OCI-LY7 (cell line): ENCODE measurements around the gene GALNT10. TPM values are rescaled to one million over a fixed set of nuclear protein-coding genes. Genes with fewer than 3 reads are reported as not detected.

Experiments
- BruUV-seq: library from RNA; stranded (reverse); fragments of 400-500 nt; replicated peaks from 2 replicates; lab custom pipeline; 2021; lab: Mats Ljungman, UMichigan
- CTCF ChIA-PET: fragments of 300-600 bp; sonication (Branson Sonifier 250); formaldehyde crosslinking; loops from one replicate; lab custom pipeline; 2022; ENCODE audit warnings: antibody characterized with exemption; ENCODE audit not compliant: unreplicated experiment; lab: Charles Lee
- POLR2A ChIA-PET: fragments of 300-600 bp; sonication (Branson Sonifier 250); formaldehyde crosslinking; loops from one replicate; lab custom pipeline; 2022; ENCODE audit warnings: antibody characterized with exemption; lab: Charles Lee
- DNase-seq: peaks from one replicate; pipeline ENCODE4 v3.0.0-alpha.2; 2015; ENCODE audit warnings: low spot score
- H2AFZ ChIP-seq: fragments of 200-600 bp; sonication (generic), shearing (Covaris generic); 2 replicates; pipeline ENCODE4 v1.6.1; 2014; ENCODE audit warnings: mild to moderate bottlenecking, antibody characterized with exemption, low read length, moderate library complexity
- H3K27ac ChIP-seq: fragments of 200-600 bp; sonication (generic); 2 replicates; pipeline ENCODE4 v1.5.1; 2014; ENCODE audit warnings: mixed run types, low read depth, mild to moderate bottlenecking, moderate library complexity, low read length, inconsistent platforms; ENCODE audit not compliant: poor library complexity, severe bottlenecking
- H3K36me3 ChIP-seq: fragments of 200-600 bp; sonication (generic); 2 replicates; pipeline ENCODE4 v1.6.1; 2014; ENCODE audit warnings: mild to moderate bottlenecking, antibody characterized with exemption, low read length, moderate library complexity, mixed read lengths; ENCODE audit not compliant: insufficient read depth
- H3K4me1 ChIP-seq: fragments of 200-600 bp; sonication (generic); 2 replicates; pipeline ENCODE4 v1.5.1; 2014; ENCODE audit warnings: mild to moderate bottlenecking, low read length; ENCODE audit not compliant: insufficient read depth, poor library complexity, severe bottlenecking
- H3K4me2 ChIP-seq: fragments of 200-600 bp; sonication (generic); 2 replicates; pipeline ENCODE4 v1.6.1; 2014; ENCODE audit warnings: mild to moderate bottlenecking, low read length
- H3K4me3 ChIP-seq: fragments of 200-600 bp; sonication (generic); 2 replicates; pipeline ENCODE4 v1.5.1; 2014; ENCODE audit warnings: mild to moderate bottlenecking, low read depth, low read length; ENCODE audit not compliant: poor library complexity, severe bottlenecking
- H3K79me2 ChIP-seq: fragments of 200-600 bp; sonication (generic); 2 replicates; pipeline ENCODE4 v1.6.1; 2016; ENCODE audit warnings: low read depth, mild to moderate bottlenecking, low read length, moderate library complexity, mixed read lengths; ENCODE audit not compliant: insufficient read depth
- H3K9me2 ChIP-seq: fragments of 200-600 bp; sonication (generic); 2 replicates; pipeline ENCODE4 v1.6.1; 2016; ENCODE audit warnings: mild to moderate bottlenecking, low read length, mixed read lengths; ENCODE audit not compliant: insufficient read depth
- H3K9me3 ChIP-seq: fragments of 200-600 bp; sonication (generic); 2 replicates; pipeline ENCODE4 v1.6.1; 2014; ENCODE audit warnings: mild to moderate bottlenecking, mixed run types, low read length, mixed read lengths
- H4K20me1 ChIP-seq: fragments of 200-600 bp; sonication (generic); 2 replicates; pipeline ENCODE4 v1.6.1; 2014; ENCODE audit warnings: mild to moderate bottlenecking, antibody characterized with exemption, low read length, moderate library complexity, mixed read lengths; ENCODE audit not compliant: insufficient read depth
- CTCF ChIP-seq: fragments of 200-600 bp; sonication (generic); conservative IDR thresholded peaks from 2 replicates; pipeline ENCODE4 v1.5.1; 2014; ENCODE audit warnings: mild to moderate bottlenecking, antibody characterized with exemption, low read length, moderate library complexity, mixed read lengths
- EZH2phosphoT487 ChIP-seq: fragments of 200-600 bp; sonication (generic); IDR thresholded peaks from 2 replicates; pipeline ENCODE4 v1.6.1; 2018; ENCODE audit warnings: low read depth, borderline replicate concordance, mild to moderate bottlenecking, mixed run types, antibody characterized with exemption, low read length, moderate library complexity, mixed read lengths
- intact Hi-C: fragments of 100-400 bp; cut with micrococcal nuclease; formaldehyde crosslinking; loops from one replicate; pipeline ENCODE4 v1.10.0; 2022; ENCODE audit not compliant: unreplicated experiment
- total RNA-seq, 2 experiments: library from RNA; depleted of rRNA in 1 of 2; stranded (reverse); fragments of >200 nt in 1 of 2; shearing (Covaris generic) in 1 of 2; gene quantifications; 2 replicates each; pipeline ENCODE4 v1.2.3, GENCODE V29; 2014 to 2022

The GALNT10 gene
- total RNA-seq, 2 experiments from 2014 or later, result 7.3 to 20.6 TPM

GRCh38 chr5:154267516-154267915 lies 77.0 kb downstream of the GALNT10 start:
- H3K4me3 ChIP-seq, result no peak overlapping the region
- no peak overlapping the region for H3K27ac ChIP-seq
- H3K9me3 ChIP-seq, result no peaks in the 10 kb centered on the region
- no peaks in the 10 kb centered on the region for H3K79me2 ChIP-seq
- no peak for TF ChIP-seq CTCF
- no peak for TF ChIP-seq EZH2phosphoT487
- intact Hi-C loops, result no loop called here
- no peaks in the 10 kb centered on the region for H4K20me1 ChIP-seq
- no peak for DNase-seq
- H3K9me2 ChIP-seq, result no peaks in the 10 kb centered on the region
- no peak overlapping the region for H3K4me2 ChIP-seq
- H3K4me1 ChIP-seq, result no peaks in the 10 kb centered on the region
- BruUV-seq, result no TSS peak
- H3K36me3 ChIP-seq, result no peaks in the 10 kb centered on the region
- H2AFZ ChIP-seq, result no peak overlapping the region
- CTCF ChIA-PET, result no interaction called here
- POLR2A ChIA-PET, result interaction anchor here (1.1 kb wide), 1 partner anchor 155 kb away, joined by 3 read pairs; no protein-coding TSS in a partner anchor

GRCh38 chr5:154268073-154268472 lies 77.5 kb downstream of the GALNT10 start:
- H3K4me1 ChIP-seq, result no peaks in the 10 kb centered on the region
- CTCF ChIA-PET, result no interaction called here
- BruUV-seq, result no TSS peak
- H3K9me3 ChIP-seq, result no peaks in the 10 kb centered on the region
- intact Hi-C loops, result no loop called here
- H3K36me3 ChIP-seq, result no peaks in the 10 kb centered on the region
- H3K4me3 ChIP-seq, result no peak overlapping the region
- DNase-seq, result no peak
- H2AFZ ChIP-seq, result no peak overlapping the region
- H3K4me2 ChIP-seq, result no peak overlapping the region
- no peaks in the 10 kb centered on the region for H3K79me2 ChIP-seq
- TF ChIP-seq CTCF (no peak), EZH2phosphoT487 (no peak)
- POLR2A ChIA-PET, result no interaction called here
- H3K27ac ChIP-seq, result no peak overlapping the region
- H3K9me2 ChIP-seq, result no peaks in the 10 kb centered on the region
- H4K20me1 ChIP-seq, result no peaks in the 10 kb centered on the region

GRCh38 chr5:154269414-154269813 lies 78.9 kb downstream of the GALNT10 start:
- no peaks in the 10 kb centered on the region for H3K9me3 ChIP-seq
- H3K36me3 ChIP-seq, result no peaks in the 10 kb centered on the region
- intact Hi-C loops, result no loop called here
- H3K79me2 ChIP-seq, result no peaks in the 10 kb centered on the region
- H4K20me1 ChIP-seq, result no peaks in the 10 kb centered on the region
- H3K4me3 ChIP-seq, result no peak overlapping the region
- POLR2A ChIA-PET, result interaction anchor here (0.5 kb wide), 1 partner anchor 82 kb away, joined by 4 read pairs; no protein-coding TSS in a partner anchor
- no peak overlapping the region for H3K4me2 ChIP-seq
- no peak overlapping the region for H3K27ac ChIP-seq
- CTCF ChIA-PET, result no interaction called here
- H3K9me2 ChIP-seq, result no peaks in the 10 kb centered on the region
- TF ChIP-seq CTCF, result no peak
- TF ChIP-seq EZH2phosphoT487, result no peak
- no peaks in the 10 kb centered on the region for H3K4me1 ChIP-seq
- DNase-seq, result no peak
- BruUV-seq, result no TSS peak
- no peak overlapping the region for H2AFZ ChIP-seq
